HEK293 (cell line): ENCODE measurements around the gene PARD3.

Source experiments
- BCL11B ChIP-seq: fragments of 450-650 bp; formaldehyde crosslinking; IDR thresholded peaks from 2 replicates; pipeline ENCODE4 v1.5.1; 2016; ENCODE audit warnings: low read depth, missing biosample characterization, missing genetic modification characterization
- HOXD13 ChIP-seq: sonication (generic); formaldehyde crosslinking; IDR thresholded peaks from 2 replicates; pipeline ENCODE4 v1.8.0; 2022; ENCODE audit warnings: missing genetic modification reagents, borderline replicate concordance
- KLF1 ChIP-seq: fragments of 450-650 bp; formaldehyde crosslinking; IDR thresholded peaks from 2 replicates; pipeline ENCODE4 v1.5.1; 2016; ENCODE audit warnings: missing biosample characterization, missing genetic modification characterization
- REPIN1 ChIP-seq: fragments of 450-650 bp; formaldehyde crosslinking; IDR thresholded peaks from 2 replicates; pipeline ENCODE4 v1.5.1; 2017; ENCODE audit warnings: missing biosample characterization, missing genetic modification characterization, low read depth
- WT1 ChIP-seq: fragments of 450-650 bp; formaldehyde crosslinking; IDR thresholded peaks from 2 replicates; pipeline ENCODE4 v1.5.1; 2016; ENCODE audit warnings: missing biosample characterization, missing genetic modification characterization
- ZBTB21 ChIP-seq: fragments of 450-650 bp; formaldehyde crosslinking; IDR thresholded peaks from 2 replicates; pipeline ENCODE4 v1.5.1; 2017; ENCODE audit warnings: missing biosample characterization, missing genetic modification characterization
- ZBTB48 ChIP-seq: fragments of 450-650 bp; formaldehyde crosslinking; IDR thresholded peaks from 2 replicates; pipeline ENCODE4 v1.5.1; 2016; ENCODE audit warnings: missing biosample characterization, missing genetic modification characterization
- ZBTB7A ChIP-seq: fragments of 450-650 bp; formaldehyde crosslinking; IDR thresholded peaks from 2 replicates; pipeline ENCODE4 v1.5.1; 2016; ENCODE audit warnings: low read depth, missing biosample characterization, missing genetic modification characterization
- ZFP69B ChIP-seq: fragments of 450-650 bp; formaldehyde crosslinking; IDR thresholded peaks from 2 replicates; pipeline ENCODE4 v1.5.1; 2016; ENCODE audit warnings: missing biosample characterization, missing genetic modification characterization
- ZNF132 ChIP-seq: fragments of 450-650 bp; formaldehyde crosslinking; IDR thresholded peaks from 2 replicates; pipeline ENCODE4 v1.5.1; 2017; ENCODE audit warnings: missing biosample characterization, missing genetic modification characterization, borderline replicate concordance
- ZNF16 ChIP-seq: fragments of 450-650 bp; formaldehyde crosslinking; IDR thresholded peaks from 2 replicates; pipeline ENCODE4 v1.5.1; 2016; ENCODE audit warnings: low read depth, missing biosample characterization, missing genetic modification characterization
- ZNF211 ChIP-seq: fragments of 450-650 bp; formaldehyde crosslinking; IDR thresholded peaks from 2 replicates; pipeline ENCODE4 v1.5.1; 2016; ENCODE audit warnings: low read depth, missing biosample characterization, missing genetic modification characterization
- ZNF341 ChIP-seq: fragments of 450-650 bp; formaldehyde crosslinking; IDR thresholded peaks from 2 replicates; pipeline ENCODE4; 2016; ENCODE audit warnings: low read depth, missing biosample characterization, missing genetic modification characterization
- ZNF366 ChIP-seq: fragments of 450-650 bp; formaldehyde crosslinking; conservative IDR thresholded peaks from 2 replicates; pipeline ENCODE4 v1.5.1; 2016; ENCODE audit warnings: missing biosample characterization, missing genetic modification characterization
- ZNF391 ChIP-seq: fragments of 450-650 bp; formaldehyde crosslinking; IDR thresholded peaks from 2 replicates; pipeline ENCODE4 v1.5.1; 2016; ENCODE audit warnings: low read depth, missing biosample characterization, missing genetic modification characterization, borderline replicate concordance
- ZNF423 ChIP-seq: fragments of 450-650 bp; formaldehyde crosslinking; IDR thresholded peaks from 2 replicates; pipeline ENCODE4 v1.5.1; 2016; ENCODE audit warnings: missing biosample characterization, missing genetic modification characterization
- ZNF510 ChIP-seq: fragments of 450-650 bp; formaldehyde crosslinking; IDR thresholded peaks from 2 replicates; pipeline ENCODE4 v1.5.1; 2018; ENCODE audit warnings: mild to moderate bottlenecking, missing genetic modification characterization, missing biosample characterization; ENCODE audit not compliant: insufficient replicate concordance
- ZNF514 ChIP-seq: fragments of 450-650 bp; formaldehyde crosslinking; IDR thresholded peaks from 2 replicates; pipeline ENCODE4 v1.5.1; 2016; ENCODE audit warnings: missing biosample characterization, missing genetic modification characterization
- ZNF660 ChIP-seq: fragments of 450-650 bp; IDR thresholded peaks from 2 replicates; pipeline ENCODE4 v1.5.1; 2018; ENCODE audit warnings: missing biosample characterization, mild to moderate bottlenecking, missing genetic modification characterization
- ZNF776 ChIP-seq: fragments of 450-650 bp; formaldehyde crosslinking; IDR thresholded peaks from 2 replicates; pipeline ENCODE4 v1.5.0; 2017; ENCODE audit warnings: missing biosample characterization, missing genetic modification characterization, borderline replicate concordance
- ZNF843 ChIP-seq: fragments of 450-650 bp; formaldehyde crosslinking; IDR thresholded peaks from 2 replicates; pipeline ENCODE4 v1.5.1; 2016; ENCODE audit warnings: missing biosample characterization, missing genetic modification characterization
- ZSCAN16 ChIP-seq: fragments of 450-650 bp; formaldehyde crosslinking; IDR thresholded peaks from 2 replicates; pipeline ENCODE4 v1.5.1; 2016; ENCODE audit warnings: missing biosample characterization, missing genetic modification characterization
- ZXDB ChIP-seq: fragments of 450-650 bp; formaldehyde crosslinking; IDR thresholded peaks from 2 replicates; pipeline ENCODE4 v1.5.1; 2016; ENCODE audit warnings: missing biosample characterization, missing genetic modification characterization
- TF ChIP-seq, protein P1 (sequence below): fragments of 450-650 bp; formaldehyde crosslinking; IDR thresholded peaks from 2 replicates; pipeline ENCODE4 v1.5.1; 2016; ENCODE audit warnings: missing biosample characterization, missing genetic modification characterization
- TF ChIP-seq, protein P2 (sequence below): fragments of 450-650 bp; formaldehyde crosslinking; IDR thresholded peaks from 2 replicates; pipeline ENCODE4 v1.5.1; 2016; ENCODE audit warnings: missing biosample characterization, missing genetic modification characterization, borderline replicate concordance
- TF ChIP-seq, protein P3 (sequence below): fragments of 450-650 bp; formaldehyde crosslinking; IDR thresholded peaks from 2 replicates; pipeline ENCODE4 v1.5.1; 2016; ENCODE audit warnings: missing biosample characterization, missing genetic modification characterization
- TF ChIP-seq, protein P4 (sequence below): fragments of 450-650 bp; formaldehyde crosslinking; IDR thresholded peaks from 2 replicates; pipeline ENCODE4 v1.5.1; 2016; ENCODE audit warnings: missing biosample characterization, missing genetic modification characterization

The PARD3 gene

DNA sequence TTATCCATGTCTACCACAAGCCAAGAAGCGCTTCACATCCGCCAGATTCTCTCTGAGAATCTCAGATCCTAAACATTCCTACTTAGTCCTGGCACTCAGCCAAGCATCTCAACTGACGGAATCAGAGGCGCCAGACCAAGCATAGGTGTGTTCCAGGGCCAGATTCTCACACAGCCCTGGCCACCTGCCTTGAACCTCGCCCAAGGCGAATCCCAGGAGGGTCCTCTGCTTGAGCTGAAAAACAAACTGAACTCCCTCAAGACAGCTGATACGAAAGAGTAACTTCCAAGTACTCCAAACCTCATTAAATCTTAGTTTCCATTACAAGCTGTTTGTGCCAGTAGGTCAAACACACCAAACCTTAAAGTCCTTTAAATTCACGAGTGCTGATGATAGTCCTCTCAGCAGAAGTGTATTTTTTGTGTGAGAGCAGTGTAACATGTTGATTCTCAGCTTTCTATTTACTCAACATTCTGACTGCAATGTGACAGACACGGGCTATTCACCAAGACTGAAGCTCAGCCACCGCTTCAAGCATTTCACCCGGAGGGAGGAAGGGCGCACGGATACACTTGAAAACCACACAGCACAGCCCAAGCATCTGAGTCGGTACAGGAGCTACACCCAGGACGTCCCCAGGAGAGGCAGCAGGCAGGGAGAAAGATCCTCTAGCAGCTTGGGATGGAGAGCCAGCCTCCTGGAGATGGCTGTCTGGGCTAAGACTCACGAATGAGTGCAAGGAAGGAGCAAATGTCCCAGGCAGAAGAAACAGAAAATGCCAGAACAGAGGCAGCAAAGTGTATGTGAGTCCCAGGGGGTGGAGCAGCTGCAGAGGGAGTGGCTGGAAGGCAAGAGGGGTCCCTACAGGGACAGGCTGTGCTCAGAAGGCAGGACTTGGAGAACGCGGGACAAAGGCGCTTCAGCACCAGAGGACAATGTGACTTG, 6.0 kb downstream of the PARD3 start (continued):
- no peak for TF ChIP-seq ZNF510 (tag by site-specific recombination)
- TF ChIP-seq ZBTB48 = no peak
- peak; percentile 41 for TF ChIP-seq WT1 (tag by site-specific recombination)
- TF ChIP-seq REPIN1 (tag by site-specific recombination) = no peak
- TF ChIP-seq ZBTB21 = no peak
- TF ChIP-seq, protein P1, sequence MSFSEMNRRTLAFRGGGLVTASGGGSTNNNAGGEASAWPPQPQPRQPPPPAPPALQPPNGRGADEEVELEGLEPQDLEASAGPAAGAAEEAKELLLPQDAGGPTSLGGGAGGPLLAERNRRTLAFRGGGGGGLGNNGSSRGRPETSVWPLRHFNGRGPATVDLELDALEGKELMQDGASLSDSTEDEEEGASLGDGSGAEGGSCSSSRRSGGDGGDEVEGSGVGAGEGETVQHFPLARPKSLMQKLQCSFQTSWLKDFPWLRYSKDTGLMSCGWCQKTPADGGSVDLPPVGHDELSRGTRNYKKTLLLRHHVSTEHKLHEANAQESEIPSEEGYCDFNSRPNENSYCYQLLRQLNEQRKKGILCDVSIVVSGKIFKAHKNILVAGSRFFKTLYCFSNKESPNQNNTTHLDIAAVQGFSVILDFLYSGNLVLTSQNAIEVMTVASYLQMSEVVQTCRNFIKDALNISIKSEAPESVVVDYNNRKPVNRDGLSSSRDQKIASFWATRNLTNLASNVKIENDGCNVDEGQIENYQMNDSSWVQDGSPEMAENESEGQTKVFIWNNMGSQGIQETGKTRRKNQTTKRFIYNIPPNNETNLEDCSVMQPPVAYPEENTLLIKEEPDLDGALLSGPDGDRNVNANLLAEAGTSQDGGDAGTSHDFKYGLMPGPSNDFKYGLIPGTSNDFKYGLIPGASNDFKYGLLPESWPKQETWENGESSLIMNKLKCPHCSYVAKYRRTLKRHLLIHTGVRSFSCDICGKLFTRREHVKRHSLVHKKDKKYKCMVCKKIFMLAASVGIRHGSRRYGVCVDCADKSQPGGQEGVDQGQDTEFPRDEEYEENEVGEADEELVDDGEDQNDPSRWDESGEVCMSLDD (tag by site-specific recombination) = no peak
- TF ChIP-seq ZNF341 (tag by site-specific recombination) = peak; percentile 98
- TF ChIP-seq KLF1 (tag by site-specific recombination) = 0 out of 2 replicates have a peak, but pooled peaks have one; percentile 18
- no peak for TF ChIP-seq ZNF132 (tag by site-specific recombination)
- TF ChIP-seq ZXDB (tag by site-specific recombination) = no peak
- TF ChIP-seq, protein P2, sequence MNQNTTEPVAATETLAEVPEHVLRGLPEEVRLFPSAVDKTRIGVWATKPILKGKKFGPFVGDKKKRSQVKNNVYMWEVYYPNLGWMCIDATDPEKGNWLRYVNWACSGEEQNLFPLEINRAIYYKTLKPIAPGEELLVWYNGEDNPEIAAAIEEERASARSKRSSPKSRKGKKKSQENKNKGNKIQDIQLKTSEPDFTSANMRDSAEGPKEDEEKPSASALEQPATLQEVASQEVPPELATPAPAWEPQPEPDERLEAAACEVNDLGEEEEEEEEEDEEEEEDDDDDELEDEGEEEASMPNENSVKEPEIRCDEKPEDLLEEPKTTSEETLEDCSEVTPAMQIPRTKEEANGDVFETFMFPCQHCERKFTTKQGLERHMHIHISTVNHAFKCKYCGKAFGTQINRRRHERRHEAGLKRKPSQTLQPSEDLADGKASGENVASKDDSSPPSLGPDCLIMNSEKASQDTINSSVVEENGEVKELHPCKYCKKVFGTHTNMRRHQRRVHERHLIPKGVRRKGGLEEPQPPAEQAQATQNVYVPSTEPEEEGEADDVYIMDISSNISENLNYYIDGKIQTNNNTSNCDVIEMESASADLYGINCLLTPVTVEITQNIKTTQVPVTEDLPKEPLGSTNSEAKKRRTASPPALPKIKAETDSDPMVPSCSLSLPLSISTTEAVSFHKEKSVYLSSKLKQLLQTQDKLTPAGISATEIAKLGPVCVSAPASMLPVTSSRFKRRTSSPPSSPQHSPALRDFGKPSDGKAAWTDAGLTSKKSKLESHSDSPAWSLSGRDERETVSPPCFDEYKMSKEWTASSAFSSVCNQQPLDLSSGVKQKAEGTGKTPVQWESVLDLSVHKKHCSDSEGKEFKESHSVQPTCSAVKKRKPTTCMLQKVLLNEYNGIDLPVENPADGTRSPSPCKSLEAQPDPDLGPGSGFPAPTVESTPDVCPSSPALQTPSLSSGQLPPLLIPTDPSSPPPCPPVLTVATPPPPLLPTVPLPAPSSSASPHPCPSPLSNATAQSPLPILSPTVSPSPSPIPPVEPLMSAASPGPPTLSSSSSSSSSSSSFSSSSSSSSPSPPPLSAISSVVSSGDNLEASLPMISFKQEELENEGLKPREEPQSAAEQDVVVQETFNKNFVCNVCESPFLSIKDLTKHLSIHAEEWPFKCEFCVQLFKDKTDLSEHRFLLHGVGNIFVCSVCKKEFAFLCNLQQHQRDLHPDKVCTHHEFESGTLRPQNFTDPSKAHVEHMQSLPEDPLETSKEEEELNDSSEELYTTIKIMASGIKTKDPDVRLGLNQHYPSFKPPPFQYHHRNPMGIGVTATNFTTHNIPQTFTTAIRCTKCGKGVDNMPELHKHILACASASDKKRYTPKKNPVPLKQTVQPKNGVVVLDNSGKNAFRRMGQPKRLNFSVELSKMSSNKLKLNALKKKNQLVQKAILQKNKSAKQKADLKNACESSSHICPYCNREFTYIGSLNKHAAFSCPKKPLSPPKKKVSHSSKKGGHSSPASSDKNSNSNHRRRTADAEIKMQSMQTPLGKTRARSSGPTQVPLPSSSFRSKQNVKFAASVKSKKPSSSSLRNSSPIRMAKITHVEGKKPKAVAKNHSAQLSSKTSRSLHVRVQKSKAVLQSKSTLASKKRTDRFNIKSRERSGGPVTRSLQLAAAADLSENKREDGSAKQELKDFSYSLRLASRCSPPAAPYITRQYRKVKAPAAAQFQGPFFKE (tag by site-specific recombination) = no peak
- TF ChIP-seq ZBTB7A (tag by site-specific recombination) = no peak
- 0 out of 2 replicates have a peak, but pooled peaks have one; percentile 11 for TF ChIP-seq ZNF366 (tag by site-specific recombination)
- no peak for TF ChIP-seq ZNF514 (tag by site-specific recombination)
- no peak for TF ChIP-seq ZSCAN16 (tag by site-specific recombination)
- no peak for TF ChIP-seq ZNF776 (tag by site-specific recombination)
- 0 out of 2 replicates have a peak, but pooled peaks have one; percentile 42 for TF ChIP-seq ZNF660 (tag by site-specific recombination)
- TF ChIP-seq ZNF843 (tag by site-specific recombination) = no peak
- TF ChIP-seq, protein P3, sequence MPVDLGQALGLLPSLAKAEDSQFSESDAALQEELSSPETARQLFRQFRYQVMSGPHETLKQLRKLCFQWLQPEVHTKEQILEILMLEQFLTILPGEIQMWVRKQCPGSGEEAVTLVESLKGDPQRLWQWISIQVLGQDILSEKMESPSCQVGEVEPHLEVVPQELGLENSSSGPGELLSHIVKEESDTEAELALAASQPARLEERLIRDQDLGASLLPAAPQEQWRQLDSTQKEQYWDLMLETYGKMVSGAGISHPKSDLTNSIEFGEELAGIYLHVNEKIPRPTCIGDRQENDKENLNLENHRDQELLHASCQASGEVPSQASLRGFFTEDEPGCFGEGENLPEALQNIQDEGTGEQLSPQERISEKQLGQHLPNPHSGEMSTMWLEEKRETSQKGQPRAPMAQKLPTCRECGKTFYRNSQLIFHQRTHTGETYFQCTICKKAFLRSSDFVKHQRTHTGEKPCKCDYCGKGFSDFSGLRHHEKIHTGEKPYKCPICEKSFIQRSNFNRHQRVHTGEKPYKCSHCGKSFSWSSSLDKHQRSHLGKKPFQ (tag by site-specific recombination) = 0 out of 2 replicates have a peak, but pooled peaks have one; percentile 23
- TF ChIP-seq ZNF16 (tag by site-specific recombination) = no peak
- no peak for TF ChIP-seq ZNF391
- TF ChIP-seq BCL11B (tag by site-specific recombination) = no peak
- TF ChIP-seq ZFP69B (tag by site-specific recombination) = no peak
- TF ChIP-seq, protein P4, sequence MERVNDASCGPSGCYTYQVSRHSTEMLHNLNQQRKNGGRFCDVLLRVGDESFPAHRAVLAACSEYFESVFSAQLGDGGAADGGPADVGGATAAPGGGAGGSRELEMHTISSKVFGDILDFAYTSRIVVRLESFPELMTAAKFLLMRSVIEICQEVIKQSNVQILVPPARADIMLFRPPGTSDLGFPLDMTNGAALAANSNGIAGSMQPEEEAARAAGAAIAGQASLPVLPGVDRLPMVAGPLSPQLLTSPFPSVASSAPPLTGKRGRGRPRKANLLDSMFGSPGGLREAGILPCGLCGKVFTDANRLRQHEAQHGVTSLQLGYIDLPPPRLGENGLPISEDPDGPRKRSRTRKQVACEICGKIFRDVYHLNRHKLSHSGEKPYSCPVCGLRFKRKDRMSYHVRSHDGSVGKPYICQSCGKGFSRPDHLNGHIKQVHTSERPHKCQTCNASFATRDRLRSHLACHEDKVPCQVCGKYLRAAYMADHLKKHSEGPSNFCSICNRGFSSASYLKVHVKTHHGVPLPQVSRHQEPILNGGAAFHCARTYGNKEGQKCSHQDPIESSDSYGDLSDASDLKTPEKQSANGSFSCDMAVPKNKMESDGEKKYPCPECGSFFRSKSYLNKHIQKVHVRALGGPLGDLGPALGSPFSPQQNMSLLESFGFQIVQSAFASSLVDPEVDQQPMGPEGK = 0 out of 2 replicates have a peak, but pooled peaks have one; percentile 8
- TF ChIP-seq ZNF211 (tag by site-specific recombination) = no peak
- TF ChIP-seq ZNF423 (tag by site-specific recombination) = no peak
- TF ChIP-seq HOXD13 (CRISPR knock-in tag) = no peak
